ENCODE results near the gene CHMP1B. TPM values are rescaled to one million over a fixed set of nuclear protein-coding genes. Genes with fewer than 3 reads are reported as not detected.

The CHMP1B gene
- total RNA-seq, 1 experiment from 2014 or later: 38.7 TPM

GRCh38 chr18:11899063-11899462, 47.9 kb downstream of the CHMP1B start:
- peaks cover 0 to 26% (median 4%) of the 10 kb centered on the region in 3 experiments; a peak in 5 of 7 replicates for H3K36me3 Mint-ChIP-seq (ENCODE audit: insufficient read depth in 1 of 3, low read depth in 3 of 3)
- no peak for TF ChIP-seq CTCF (conservative IDR thresholded peaks at IDR 0.05)
- Histone ChIP-seq H2BK120ac (ENCODE audit: low read depth, low read length, poor library complexity, severe bottlenecking) (no peak overlapping the region), H3K23ac (ENCODE audit: insufficient read length, low read depth, low read length) (no peak overlapping the region), H4K20me1 (ENCODE audit: control insufficient read depth, insufficient read depth, insufficient read length) (no peaks in the 10 kb centered on the region), H3T11ph (ENCODE audit: low read length) (no peak overlapping the region), H3K4me1 (ENCODE audit: insufficient read depth, low read length) (peaks cover 4% of the 10 kb centered on the region; the same call in 1 of the 2 replicates), H3K79me1 (ENCODE audit: insufficient read depth, low read depth, low read length, poor library complexity, severe bottlenecking) (no peaks in the 10 kb centered on the region), H4K91ac (ENCODE audit: insufficient read length, low read depth, low read length) (no peak overlapping the region), H3K9me3 (ENCODE audit: control insufficient read depth, low read depth, low read length) (no peaks in the 10 kb centered on the region), H2BK15ac (ENCODE audit: low read depth, low read length) (no peak overlapping the region), H3K4me2 (ENCODE audit: insufficient read depth, insufficient read length, low read length) (no peak overlapping the region), H3K27ac (ENCODE audit: insufficient read length, low read depth, low read length) (no peak overlapping the region), H2AK5ac (ENCODE audit: insufficient read length, low read length) (no peak overlapping the region), H3K56ac (ENCODE audit: insufficient read length, low read depth, low read length) (no peak overlapping the region), H4K5ac (ENCODE audit: insufficient read length, low read depth, low read length) (no peak overlapping the region), H2BK5ac (ENCODE audit: insufficient read length, low read length) (no peak overlapping the region), H3K27me3 (ENCODE audit: insufficient read depth, low read length) (no peaks in the 10 kb centered on the region), H2BK12ac (ENCODE audit: insufficient read length, low read depth, low read length) (no peak overlapping the region), H3K23me2 (ENCODE audit: insufficient read length, low read depth, low read length, poor library complexity, severe bottlenecking) (no peaks in the 10 kb centered on the region), H3K79me2 (ENCODE audit: insufficient read depth, low read length) (no peaks in the 10 kb centered on the region), H2BK20ac (ENCODE audit: low read depth, low read length, poor library complexity, severe bottlenecking) (no peak overlapping the region), H3K14ac (ENCODE audit: insufficient read depth, low read length) (no peak overlapping the region), H4K8ac (replicated peaks; ENCODE audit: insufficient read length, low read depth, low read length) (no peak overlapping the region), H3K18ac (ENCODE audit: insufficient read length, low read depth, low read length) (no peak overlapping the region), H2AFZ (ENCODE audit: low read length) (no peak overlapping the region), H3K4ac (ENCODE audit: low read depth, low read length) (no peak overlapping the region), H3K9ac (ENCODE audit: extremely low read depth, insufficient read length, low read length) (no peak overlapping the region)
- peaks cover 19 to 20% of the 10 kb centered on the region in 2 experiments for H3K4me1 Mint-ChIP-seq
- no CpG with 5 or more reads among the region's 3 CpGs for WGBS (ENCODE audit: extremely low coverage, insufficient read length, low lambda C conversion rate)
- no peak overlapping the region for H3K27ac Mint-ChIP-seq
- H3K4me3 Mint-ChIP-seq: no peak overlapping the region
- no peaks in the 10 kb centered on the region for H3K27me3 Mint-ChIP-seq (ENCODE audit: low read depth)
- DNase-seq: no peak
- no peaks in the 10 kb centered on the region for H3K9me3 Mint-ChIP-seq
